IMR-90 (cell line): ENCODE data around the gene SIK3. TPM values are rescaled to one million over a fixed set of nuclear protein-coding genes. Genes with fewer than 3 reads are reported as not detected.
"Not testable (repeated sequence)": the region's sequence is repeated elsewhere in the genome, so short reads cannot be mapped to it uniquely, and the experiment has no call there.

ENCODE experiments used
- ATAC-seq: fragments of 200-7000 bp; cut with Tn5 transposase; 2 replicates; pipeline ENCODE4 v1.9.1; 2020; ENCODE audit warnings: low read depth, mild to moderate bottlenecking, moderate library complexity
- BruUV-seq: library from RNA; stranded (reverse); fragments of 400-500 nt; replicated peaks from 2 replicates; lab custom pipeline; 2021; lab: Mats Ljungman, UMichigan
- CTCF ChIA-PET: fragments of 300-600 bp; formaldehyde crosslinking; extraction: SDS; loops from one replicate; lab custom pipeline; 2021; ENCODE audit warnings: antibody characterized with exemption; lab: Yijun Ruan, JAX
- POLR2A ChIA-PET: fragments of 300-600 bp; sonication (Branson Sonifier 250); formaldehyde crosslinking; loops from one replicate; lab custom pipeline; 2022; ENCODE audit warnings: antibody characterized with exemption; ENCODE audit not compliant: unreplicated experiment; lab: Charles Lee
- DNase-seq: peaks from one replicate; pipeline ENCODE4 v3.0.0; 2013
- H2AFZ ChIP-seq: replicated peaks from 2 replicates; pipeline ENCODE3; 2013; ENCODE audit warnings: low read length, mild to moderate bottlenecking; ENCODE audit not compliant: poor library complexity
- H2AK5ac ChIP-seq: 2 replicates; pipeline ENCODE4 v1.6.1; 2013; ENCODE audit warnings: low read depth, low read length, inconsistent platforms
- H2AK9ac ChIP-seq: replicated peaks from 2 replicates; pipeline ENCODE3; 2013; ENCODE audit warnings: mild to moderate bottlenecking, low read depth, low read length, moderate library complexity; ENCODE audit not compliant: poor library complexity
- H2BK120ac ChIP-seq: 2 replicates; pipeline ENCODE4 v1.6.1; 2013; ENCODE audit warnings: low read depth, low read length, inconsistent platforms
- H2BK15ac ChIP-seq: 3 replicates; pipeline ENCODE4 v1.6.1; 2013; ENCODE audit warnings: low read depth, low read length, inconsistent platforms
- H2BK20ac ChIP-seq: 2 replicates; pipeline ENCODE4 v1.6.1; 2013; ENCODE audit warnings: low read depth, mild to moderate bottlenecking, inconsistent platforms, low read length, moderate library complexity
- H2BK5ac ChIP-seq: 2 replicates; pipeline ENCODE4 v1.6.1; 2013; ENCODE audit warnings: mild to moderate bottlenecking, low read depth, low read length, inconsistent platforms; ENCODE audit not compliant: poor library complexity, severe bottlenecking
- H3K14ac ChIP-seq: replicated peaks from 2 replicates; pipeline ENCODE4 v1.6.1; 2013; ENCODE audit warnings: low read depth, low read length, inconsistent platforms
- H3K18ac ChIP-seq: 2 replicates; pipeline ENCODE4 v1.6.1; 2013; ENCODE audit warnings: low read depth, low read length, control low read depth
- H3K23ac ChIP-seq: 2 replicates; pipeline ENCODE4 v1.6.1; 2013; ENCODE audit warnings: low read depth, low read length, inconsistent platforms
- H3K27ac ChIP-seq: 2 replicates; pipeline ENCODE4 v1.5.1; 2013; ENCODE audit warnings: mild to moderate bottlenecking, control low read depth, low read length; ENCODE audit not compliant: insufficient read depth
- H3K27me3 ChIP-seq: 2 replicates; pipeline ENCODE4 v1.6.1; 2013; ENCODE audit warnings: low read length; ENCODE audit not compliant: control insufficient read depth, insufficient read depth
- H3K36me3 ChIP-seq: 2 replicates; pipeline ENCODE4 v1.6.1; 2013; ENCODE audit warnings: low read length, mixed read lengths; ENCODE audit not compliant: control insufficient read depth, insufficient read depth
- H3K4ac ChIP-seq: 2 replicates; pipeline ENCODE4 v1.6.1; 2013; ENCODE audit warnings: low read depth, low read length, inconsistent platforms
- H3K4me1 ChIP-seq: 2 replicates; pipeline ENCODE4 v1.6.1; 2013; ENCODE audit warnings: low read length, mixed read lengths; ENCODE audit not compliant: control insufficient read depth, insufficient read depth
- H3K4me2 ChIP-seq: 2 replicates; pipeline ENCODE4 v1.6.1; 2013; ENCODE audit warnings: low read depth, mild to moderate bottlenecking, control low read depth, low read length, moderate library complexity
- H3K4me3 ChIP-seq: 2 replicates; pipeline ENCODE4 v1.5.1; 2013; ENCODE audit warnings: low read depth, mild to moderate bottlenecking, control low read depth, low read length, moderate library complexity; ENCODE audit not compliant: insufficient read depth
- H3K56ac ChIP-seq: 2 replicates; pipeline ENCODE4 v1.6.1; 2013; ENCODE audit warnings: low read length, inconsistent platforms; ENCODE audit not compliant: insufficient read depth; ENCODE audit errors: extremely low read depth
- H3K79me1 ChIP-seq, 2 experiments: 2 replicates each; pipeline ENCODE4 v1.6.1; 2013; ENCODE audit warnings: low read length in 2 of 2, inconsistent platforms in 1 of 2, low read depth in 1 of 2
- H3K9ac ChIP-seq: 2 replicates; pipeline ENCODE4 v1.6.1; 2013; ENCODE audit warnings: low read depth, low read length, control low read depth
- H3K9me1 ChIP-seq: 2 replicates; pipeline ENCODE4 v1.6.1; 2013; ENCODE audit warnings: low read length, inconsistent platforms; ENCODE audit not compliant: insufficient read depth
- H3K9me3 ChIP-seq: 2 replicates; pipeline ENCODE4 v1.6.1; 2013; ENCODE audit warnings: low read length; ENCODE audit not compliant: control insufficient read depth, insufficient read depth
- H4K20me1 ChIP-seq: 2 replicates; pipeline ENCODE4 v1.6.1; 2013; ENCODE audit warnings: low read length, inconsistent platforms; ENCODE audit not compliant: insufficient read depth
- H4K5ac ChIP-seq: 2 replicates; pipeline ENCODE4 v1.6.1; 2013; ENCODE audit warnings: mild to moderate bottlenecking, low read depth, low read length, control low read depth
- H4K8ac ChIP-seq, 2 experiments: 2 replicates each; pipeline ENCODE4 v1.6.1; 2013; ENCODE audit warnings: low read depth in 2 of 2, low read length in 2 of 2, control low read depth in 1 of 2, inconsistent platforms in 1 of 2
- H4K91ac ChIP-seq: 2 replicates; pipeline ENCODE4 v1.6.1; 2013; ENCODE audit warnings: low read depth, low read length, inconsistent platforms; ENCODE audit not compliant: insufficient read depth
- WGBS, 2 experiments: methylation state at CpG; one replicate each; pipeline versions ENCODE4 v1.1.5 to v1.1.7; 2013; ENCODE audit warnings: missing lambda C conversion rate in 2 of 2; ENCODE audit not compliant: insufficient read length in 1 of 2; ENCODE audit errors: extremely low coverage in 2 of 2; 5-methylcytosine and 5-hydroxymethylcytosine counted together
- dilution Hi-C: fragments of 300-500 bp; cut with HindIII; formaldehyde crosslinking; loops from one replicate; pipeline ENCODE4 v1.14.3; 2018; ENCODE audit warnings: low sequenced_read_pairs; ENCODE audit not compliant: unreplicated experiment
- in situ Hi-C: fragments of 300-500 bp; cut with MboI; formaldehyde crosslinking; loops from 3 replicates; pipeline ENCODE4 v1.14.3; 2019; ENCODE audit warnings: low sequenced_read_pairs, inconsistent platforms, mixed read lengths
- intact Hi-C: fragments of 100-400 bp; cut with micrococcal nuclease; formaldehyde crosslinking; loops from 2 replicates; pipeline ENCODE4 v1.10.0; 2022
- polyA plus RNA-seq, 3 experiments: library from polyadenylated mRNA; depleted of rRNA; stranded (reverse); fragments of >200 nt; gene quantifications; 2 replicates each; pipeline ENCODE4 v1.2.3, GENCODE V29; 2012; ENCODE audit warnings: low replicate concordance in 1 of 3
- total RNA-seq: library from RNA; depleted of rRNA; stranded (reverse); fragments of >200 nt; gene quantifications from 2 replicates; pipeline ENCODE4 v1.2.3, GENCODE V29; 2012

The SIK3 gene
- total and polyA plus RNA-seq, 2 of the 4 experiments (the other 2 are of a cell fraction): 8.2 to 9.1 TPM

- dilution Hi-C loops, in situ Hi-C loops, H2AFZ ChIP-seq, H3K9ac ChIP-seq, H3K9me3 ChIP-seq, H4K20me1 ChIP-seq, H4K5ac ChIP-seq, BruUV-seq, DNase-seq, H3K4me3 ChIP-seq, H3K4me2 ChIP-seq, H3K23ac ChIP-seq, H3K14ac ChIP-seq, CTCF ChIA-PET, H3K18ac ChIP-seq, H3K36me3 ChIP-seq, H2BK120ac ChIP-seq, H2AK5ac ChIP-seq, H3K4me1 ChIP-seq, H2BK15ac ChIP-seq, H3K79me1 ChIP-seq, ATAC-seq, H2BK5ac ChIP-seq, H3K4ac ChIP-seq, H3K9me1 ChIP-seq, H4K91ac ChIP-seq, H3K56ac ChIP-seq, H2AK9ac ChIP-seq, H3K27me3 ChIP-seq, H4K8ac ChIP-seq, intact Hi-C loops, POLR2A ChIA-PET, H2BK20ac ChIP-seq, H3K27ac ChIP-seq: not testable (repeated sequence)
- no CpG with 5 or more reads among the region's 4 CpGs for WGBS, 2 experiments
Observed at GRCh38 chr11:117134979-117135378, 36.8 kb upstream of the SIK3 start.
